GM18519 (cell line): ENCODE results near the gene COPS2.
"Not testable (repeated sequence)": the region's sequence is repeated elsewhere in the genome, so short reads cannot be mapped to it uniquely, and the experiment has no call there.

ENCODE experiments used
- ATAC-seq: cut with Tn5 transposase; IDR thresholded peaks from one replicate; pipeline ENCODE4 v1.9.1; 2021; ENCODE audit warnings: mild to moderate bottlenecking, moderate library complexity; ENCODE audit not compliant: unreplicated experiment, low FRiP score

Gene COPS2

DNA sequence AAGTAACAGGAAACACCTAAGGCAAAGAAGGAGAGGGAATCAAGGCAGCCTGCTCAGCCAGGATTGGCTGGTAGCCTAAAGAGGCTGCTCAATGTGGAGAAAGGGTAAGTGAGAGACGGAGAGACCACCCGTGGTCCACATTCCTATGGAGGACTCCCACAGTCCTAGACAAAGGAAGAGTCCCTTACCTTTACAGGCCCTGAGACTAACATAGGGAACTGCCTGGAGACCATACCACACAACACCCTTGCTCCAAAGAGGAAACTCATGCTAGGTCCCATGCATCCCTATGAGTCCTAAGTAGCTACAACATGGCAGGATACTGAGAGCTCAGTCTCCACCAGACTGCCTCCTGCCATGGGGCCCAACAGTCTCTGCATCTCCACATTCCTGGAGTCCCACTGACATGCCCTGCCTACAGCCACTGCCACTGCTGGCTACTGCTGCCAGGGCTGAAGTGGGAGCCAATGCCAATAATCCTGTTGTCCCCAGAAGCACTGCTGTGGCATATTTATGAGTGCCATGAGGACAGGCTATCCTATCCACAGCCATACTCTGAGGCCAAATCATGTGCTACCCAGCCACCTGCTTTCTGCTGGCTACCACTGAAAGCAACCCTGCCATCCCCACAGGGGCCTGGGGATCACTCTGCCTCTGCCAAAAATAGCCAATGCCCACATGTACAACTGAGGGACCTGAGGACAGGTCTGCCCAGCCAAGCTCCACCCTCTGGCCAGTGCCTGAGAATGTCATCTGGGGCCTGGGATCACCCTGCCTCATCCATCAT is 45.0 kb downstream of the COPS2 start:
- no peak for ATAC-seq

GRCh38 chr15:49103002-49103401 is 52.4 kb downstream of the COPS2 start:
- ATAC-seq, result no peak

GRCh38 chr15:49101536-49101935 is 53.9 kb downstream of the COPS2 start:
- no peak for ATAC-seq

DNA sequence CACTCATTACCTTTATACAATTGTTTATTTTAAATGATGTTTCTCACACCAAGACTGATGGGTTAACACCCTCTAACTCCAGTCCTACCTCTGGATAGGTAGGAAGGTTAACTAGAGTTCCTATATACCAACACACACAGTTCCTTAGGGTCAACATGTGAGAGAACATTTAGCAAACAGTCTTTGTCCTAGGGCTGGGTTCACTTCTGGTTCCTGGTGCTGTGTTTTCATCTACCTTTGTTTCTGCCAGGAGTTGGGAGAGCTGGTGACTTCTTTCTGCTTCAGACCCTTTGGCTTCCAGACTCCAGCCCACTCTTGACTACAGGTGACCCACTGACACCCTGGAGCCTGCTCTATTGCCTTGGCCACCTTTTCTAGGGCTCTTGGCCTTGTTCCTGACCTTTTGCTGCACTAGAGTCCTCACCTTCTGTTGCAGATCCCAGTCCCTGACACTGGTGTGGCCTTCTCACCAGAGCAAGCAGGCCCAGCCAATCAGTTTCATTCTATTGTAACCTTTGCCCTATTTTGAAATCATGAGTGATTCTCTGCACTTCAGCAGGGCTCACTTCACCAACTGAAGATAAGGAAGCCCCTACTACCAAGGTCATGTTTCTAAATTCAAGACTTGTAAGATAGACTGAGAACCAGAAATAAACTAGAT is 59.2 kb downstream of the COPS2 start:
- no peak for ATAC-seq

DNA sequence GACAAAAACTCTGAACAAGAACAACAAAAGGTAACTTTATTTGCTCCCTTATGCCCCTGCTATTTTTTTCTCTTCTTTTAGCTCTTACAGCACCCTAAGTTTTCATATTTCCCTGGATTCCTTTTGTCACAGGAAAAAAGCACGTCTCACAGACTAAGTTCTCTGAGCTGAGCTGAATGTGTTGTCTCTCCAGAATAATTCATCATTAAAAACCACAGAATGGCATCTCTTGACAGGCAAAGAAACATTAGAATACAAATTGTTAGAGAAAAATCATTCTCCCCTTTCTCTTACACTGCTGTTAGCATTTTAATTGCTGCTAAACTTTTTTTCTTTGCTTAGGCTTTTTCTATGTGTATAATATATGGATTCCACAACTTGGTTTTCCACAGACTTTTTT is 60.5 kb downstream of the COPS2 start:
- no peak for ATAC-seq

- no peak for ATAC-seq
Observed at GRCh38 chr15:49093252-49094105, 61.9 kb downstream of the COPS2 start.

GRCh38 chr15:49088996-49089395 is 66.4 kb downstream of the COPS2 start:
- ATAC-seq, result no peak

DNA sequence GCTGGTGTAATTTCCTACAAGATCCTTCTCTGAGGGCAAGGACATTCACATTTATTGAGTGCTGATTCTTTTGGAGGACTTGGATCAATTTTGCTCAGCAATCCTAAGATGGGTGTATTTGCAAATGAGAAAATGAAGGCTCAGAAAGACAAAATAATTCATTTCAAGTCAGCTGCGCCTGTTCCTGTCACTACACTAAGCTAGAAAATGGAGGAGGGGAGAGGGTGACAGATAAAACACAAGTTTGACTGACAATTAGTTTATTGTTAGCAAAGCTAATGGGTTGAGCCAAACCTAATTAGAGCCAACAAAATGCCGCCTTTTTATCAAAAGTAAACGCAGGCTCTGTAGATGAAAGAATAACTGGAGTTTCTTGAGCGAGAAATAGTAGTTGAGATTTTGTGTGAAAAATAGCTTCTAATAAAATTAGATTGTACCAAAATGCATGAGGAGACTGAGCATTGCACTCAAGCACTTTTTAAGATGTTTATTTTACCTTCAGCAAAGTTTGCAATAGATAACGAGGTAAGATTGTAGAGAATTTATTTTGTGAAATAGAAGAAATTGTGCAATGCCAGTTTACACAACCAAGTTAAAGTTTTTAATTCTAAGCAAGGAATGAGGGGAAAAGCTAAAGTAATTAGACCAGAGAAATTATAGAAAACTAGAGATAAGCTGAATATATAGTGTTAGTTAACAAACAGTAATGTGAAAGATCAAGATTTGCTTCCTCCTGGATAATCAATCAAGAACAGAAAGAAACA is 69.5 kb downstream of the COPS2 start:
- no peak for ATAC-seq

GRCh38 chr15:49084285-49084570 is 71.2 kb downstream of the COPS2 start:
- ATAC-seq, result no peak

DNA sequence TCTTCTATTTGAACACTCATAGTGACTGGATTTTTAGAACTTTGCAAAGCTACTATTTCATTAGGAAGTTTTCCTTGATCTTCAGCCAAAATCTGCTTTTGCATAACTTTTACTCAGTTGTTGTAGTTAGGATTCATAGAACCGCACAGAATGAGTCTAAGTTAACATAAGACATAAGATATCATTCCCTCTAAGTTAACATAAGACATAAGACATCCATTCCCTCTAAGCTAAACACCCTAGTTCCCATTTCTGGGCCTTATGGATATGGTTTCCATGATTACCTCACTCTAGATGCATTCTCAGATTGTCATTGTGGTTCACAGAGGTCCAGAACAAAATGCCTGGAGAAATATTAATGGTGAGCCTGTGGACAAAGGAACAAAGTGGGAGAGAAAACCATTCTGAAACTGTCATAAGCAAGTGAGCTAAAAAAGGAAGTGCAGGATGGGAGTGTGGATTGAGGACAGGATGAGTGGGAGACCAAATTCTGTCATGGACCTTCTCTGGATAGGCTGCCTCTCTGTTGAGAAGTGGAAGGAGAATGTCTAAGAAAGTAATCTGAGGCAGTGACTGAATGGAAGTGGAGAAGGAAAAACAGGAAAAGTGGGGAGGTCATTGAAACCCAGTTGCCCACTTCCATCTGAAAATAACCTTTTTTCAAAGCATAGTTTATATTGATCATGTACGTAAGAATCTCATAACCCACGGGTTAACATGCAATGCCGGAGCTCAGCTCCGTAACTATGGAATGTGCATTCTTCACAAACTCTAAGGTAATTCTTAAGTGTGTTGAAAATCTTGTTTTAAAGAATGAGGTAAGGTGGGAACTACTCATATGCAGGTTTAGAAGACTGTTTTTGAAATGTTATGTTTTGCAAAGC is 71.8 kb downstream of the COPS2 start:
- no peak for ATAC-seq

- no peak for ATAC-seq
Observed at GRCh38 chr15:49082960-49083359, 72.4 kb downstream of the COPS2 start.

DNA sequence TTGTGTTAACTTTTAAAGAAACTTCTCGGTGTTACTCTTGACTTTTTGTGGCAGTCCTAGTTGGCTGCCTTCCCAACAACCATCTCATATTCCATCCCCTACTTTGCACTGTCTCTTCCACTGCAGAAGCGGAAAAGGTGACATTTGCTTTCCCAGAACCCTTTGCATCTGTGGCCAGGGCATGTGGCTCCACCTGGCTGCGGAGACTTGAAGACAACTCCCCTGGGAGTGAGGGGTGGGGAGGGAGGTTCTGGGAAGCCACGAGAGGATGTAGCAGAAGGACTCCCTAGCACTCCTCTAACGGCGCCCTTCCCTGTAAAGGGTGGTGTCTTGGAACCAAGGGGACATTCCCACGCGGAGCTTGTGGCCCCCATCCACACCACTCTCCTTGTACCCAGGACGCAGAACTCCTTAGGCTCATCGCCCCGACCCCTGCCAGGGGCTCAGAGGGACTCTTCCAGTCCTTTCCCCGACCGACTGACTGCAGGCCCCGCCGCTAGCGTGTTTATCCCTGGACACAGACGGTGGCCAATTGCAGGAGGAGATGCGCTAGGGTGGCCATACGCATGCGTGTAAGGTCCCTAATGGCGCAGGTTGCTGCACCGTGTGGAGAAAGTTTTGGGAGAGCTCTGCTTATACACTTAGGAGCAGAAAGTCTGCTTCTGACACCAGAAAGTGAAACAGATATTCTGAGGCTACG is 75.9 kb downstream of the COPS2 start:
- ATAC-seq, result no peak

GRCh38 chr15:49075881-49076280 is 79.5 kb downstream of the COPS2 start:
- ATAC-seq, result no peak

DNA sequence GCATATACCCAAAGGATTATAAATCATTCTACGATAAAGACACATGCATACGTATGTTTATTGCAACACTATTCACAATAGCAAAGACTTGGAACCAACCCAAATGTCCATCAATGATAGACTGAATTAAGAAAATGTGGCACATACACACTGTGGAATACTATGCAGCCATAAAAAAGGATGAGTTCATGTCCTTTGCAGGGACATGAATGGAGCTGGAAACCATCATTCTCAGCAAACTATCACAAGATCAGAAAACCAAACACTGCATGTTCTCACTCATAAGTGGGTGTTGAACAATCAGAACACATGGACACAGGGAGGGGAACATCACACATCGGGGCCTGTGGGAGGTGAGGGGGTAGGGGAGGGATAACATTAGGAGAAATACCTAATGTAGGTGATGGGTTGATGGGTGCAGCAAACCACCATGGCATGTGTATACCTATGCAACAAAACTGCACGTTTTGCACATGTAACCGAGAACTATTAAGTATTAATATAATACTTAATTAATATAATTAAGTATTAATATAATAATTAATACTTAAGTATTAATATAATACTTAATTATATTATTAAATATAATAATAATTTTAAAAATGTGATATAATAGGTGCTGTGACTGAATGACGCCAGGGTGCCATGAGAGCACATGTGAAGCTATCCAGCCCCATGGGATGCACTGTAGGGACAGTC is 80.7 kb downstream of the COPS2 start:
- not testable (repeated sequence) for ATAC-seq
